Renal cortex interstitium (tissue), 11 donors: ENCODE measurements around the gene RCAN3. TPM values are rescaled to one million over a fixed set of nuclear protein-coding genes. Genes with fewer than 3 reads are reported as not detected.
"Not testable (repeated sequence)": the region's sequence is repeated elsewhere in the genome, so short reads cannot be mapped to it uniquely, and the experiment has no call there.

Experiments used
- DNase-seq, 11 donors: peaks; one replicate each; pipeline ENCODE4 v3.0.0-alpha.2; 2013; ENCODE audit warnings: low read depth in 9 of 11, low spot score in 4 of 11; ENCODE audit errors: extremely low read depth in 1 of 11
- polyA plus RNA-seq, 3 donors: library from polyadenylated mRNA; unstranded; fragments of 120-200 nt; gene quantifications; one replicate each; pipeline ENCODE4 v1.2.1, GENCODE V29; 2013; ENCODE audit not compliant: insufficient read length in 3 of 3

The RCAN3 gene
- polyA plus RNA-seq, 3 donors, result 9.5 to 12.2 (median 10.8) TPM

DNA sequence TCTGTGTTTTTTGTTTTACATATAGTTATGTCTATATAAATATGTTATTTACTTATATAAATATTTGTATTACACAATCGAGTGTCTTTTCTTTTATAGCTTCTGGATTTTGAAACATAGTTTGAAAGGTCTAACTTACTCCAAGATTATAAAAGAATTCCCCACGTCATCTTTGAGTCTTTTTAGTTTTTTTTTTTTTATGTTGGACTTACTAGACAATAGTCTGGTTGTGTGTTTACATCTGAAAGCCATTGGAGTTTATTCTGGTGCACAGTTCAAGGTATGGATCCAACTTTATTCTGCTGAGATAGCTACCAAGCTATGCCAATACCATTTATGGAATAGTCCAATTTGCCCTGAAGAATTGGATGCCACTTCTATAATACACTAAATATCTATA is 26.1 kb upstream of the RCAN3 start:
- no peak for DNase-seq

DNA sequence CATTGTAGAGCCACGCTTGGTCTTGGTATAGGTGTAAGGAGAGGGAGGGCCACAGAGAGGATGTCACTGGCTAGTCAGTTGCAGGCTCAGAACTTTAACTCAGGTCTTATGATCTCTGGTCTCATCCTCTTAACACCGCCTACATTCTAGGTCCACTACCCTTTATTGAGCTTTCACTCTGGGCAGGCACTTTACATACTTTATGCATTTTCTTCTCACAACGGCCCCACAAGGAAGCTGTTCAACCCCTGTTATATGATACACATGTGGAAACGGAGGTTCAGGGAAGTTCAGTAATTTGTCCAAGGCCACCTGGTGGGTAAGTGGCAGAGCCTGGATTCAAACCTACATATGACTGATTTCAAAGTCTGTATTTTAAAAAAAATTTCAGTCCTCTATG is 25.3 kb upstream of the RCAN3 start:
- no peak for DNase-seq

DNA sequence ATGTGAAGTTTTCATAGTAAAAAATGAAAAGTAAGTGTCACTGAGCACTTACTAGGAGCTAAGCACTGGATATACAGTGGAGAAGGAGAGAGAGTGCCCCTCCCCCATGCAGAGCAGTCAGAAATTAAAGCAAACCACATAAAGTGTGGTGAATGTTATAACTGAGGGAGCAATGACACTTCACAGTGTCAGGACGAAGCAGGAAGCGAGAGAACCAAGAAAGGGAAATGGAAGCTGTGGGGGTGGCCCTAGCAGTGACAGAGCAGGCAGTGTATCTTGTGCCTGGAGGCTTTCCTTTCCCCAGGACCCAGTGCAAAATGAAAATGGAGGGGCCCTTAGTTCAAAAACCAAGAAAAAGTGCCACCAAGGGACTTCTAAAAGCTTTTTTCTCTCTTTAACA is 21.5 kb upstream of the RCAN3 start:
- no peak for DNase-seq

DNA sequence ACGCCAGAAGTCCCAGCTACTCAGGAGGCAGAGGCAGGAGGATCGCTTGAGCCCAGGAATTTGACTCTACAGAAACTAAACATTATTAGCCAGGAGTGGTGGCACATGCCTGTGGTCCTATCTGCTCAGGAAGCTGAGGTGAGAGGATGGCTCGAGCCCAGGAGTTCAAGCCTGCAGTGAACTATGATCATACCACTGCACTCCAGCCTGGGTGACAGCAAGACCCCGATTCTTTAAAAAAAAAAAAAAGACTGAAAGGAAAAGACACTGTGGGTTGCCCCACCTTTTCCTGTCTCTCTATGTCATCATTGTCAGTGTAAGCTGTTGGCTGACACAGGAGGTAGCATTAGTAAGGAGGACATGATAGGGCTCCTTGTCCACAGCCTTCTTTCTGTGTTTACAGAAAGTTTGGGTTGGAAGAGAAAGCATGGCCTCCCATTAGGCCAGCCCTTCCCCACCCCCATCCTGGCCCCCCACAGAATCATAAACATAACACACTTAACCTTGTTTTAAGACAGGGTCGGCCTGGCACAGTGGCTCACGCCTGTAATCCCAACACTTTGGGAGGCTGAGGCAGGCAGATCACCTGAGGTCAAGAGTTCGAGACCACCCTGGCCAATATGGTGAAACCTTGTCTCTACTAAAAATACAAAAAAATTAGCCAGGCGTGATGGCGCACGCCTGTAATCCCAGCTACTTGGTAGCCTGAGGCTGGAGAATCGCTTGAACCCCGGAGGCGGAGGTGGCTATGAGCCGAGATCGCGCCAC is 20.6 kb upstream of the RCAN3 start:
- no peak for DNase-seq

DNA sequence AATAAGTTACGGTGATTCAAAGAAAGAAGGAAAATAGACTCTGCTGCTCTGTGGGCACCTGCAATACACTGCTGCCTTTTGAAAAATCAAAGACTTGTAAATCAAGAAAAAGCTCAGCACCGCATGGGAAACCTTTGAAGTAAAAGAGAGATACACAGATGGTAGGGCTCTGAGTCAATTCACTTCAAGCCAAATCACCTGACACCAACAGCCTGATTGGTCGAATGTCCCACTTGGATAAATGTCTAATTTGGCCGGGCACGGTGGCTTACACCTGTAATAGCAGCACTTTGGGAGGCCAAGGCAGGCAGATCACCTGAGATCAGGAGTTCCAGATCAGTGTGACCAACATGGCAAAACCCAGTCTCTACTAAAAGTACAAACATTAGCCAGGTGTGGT is 19.2 kb upstream of the RCAN3 start:
- DNase-seq, result no peak

DNA sequence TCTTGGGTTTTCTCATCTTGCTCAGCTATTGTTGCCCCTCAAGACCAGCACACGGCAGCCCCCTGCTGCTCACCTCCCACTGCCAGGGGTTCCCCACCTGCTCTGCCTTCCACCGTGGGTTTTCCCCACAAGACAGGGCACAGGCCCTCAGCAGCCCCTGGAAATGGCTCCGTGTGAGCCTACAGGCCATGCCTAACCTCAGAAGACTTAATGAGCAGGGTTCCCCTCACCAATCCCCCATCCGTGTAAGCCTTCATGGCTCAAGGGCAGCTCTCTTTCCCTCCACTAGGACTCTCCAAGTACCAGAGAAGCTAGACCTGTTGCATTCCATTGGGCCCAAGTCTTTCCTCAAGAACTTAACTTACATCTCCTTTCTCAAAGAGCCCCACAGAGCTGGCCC is 18.4 kb upstream of the RCAN3 start:
- DNase-seq, result no peak

DNA sequence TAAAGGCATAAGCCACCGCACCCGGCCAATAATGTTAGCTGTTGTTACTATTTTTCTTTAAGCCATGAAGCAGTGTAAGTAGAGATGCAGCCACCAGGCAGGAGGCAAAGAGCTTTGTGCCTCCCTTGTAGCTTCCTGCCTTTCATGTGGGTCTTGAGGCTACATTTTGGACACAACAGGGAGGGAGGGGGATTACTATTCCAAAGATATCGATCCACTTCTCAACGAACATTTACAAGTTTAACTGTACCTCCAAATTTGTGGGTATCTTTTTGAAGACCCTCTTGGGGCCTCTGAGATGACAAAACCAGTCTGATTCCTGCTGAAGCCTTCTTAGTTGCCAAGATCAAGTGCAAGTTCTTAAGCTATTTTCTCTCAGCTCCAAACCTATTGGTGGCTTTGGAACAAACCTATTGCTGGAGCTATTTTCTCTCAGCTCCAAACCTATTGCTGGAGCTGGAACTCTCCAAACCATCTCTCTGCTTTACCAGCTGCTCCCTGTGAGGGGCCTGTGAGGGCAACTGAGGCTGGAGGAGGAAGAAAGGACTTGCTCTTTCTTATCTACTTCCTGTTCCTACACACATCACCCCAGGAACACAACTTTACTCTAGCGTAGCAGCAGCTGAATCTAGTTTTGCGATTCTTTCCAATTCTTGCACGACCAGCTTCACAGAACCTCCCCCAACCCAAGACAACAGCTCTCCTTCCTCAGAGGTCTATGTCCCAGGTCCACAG is 16.1 kb upstream of the RCAN3 start:
- DNase-seq, result no peak

DNA sequence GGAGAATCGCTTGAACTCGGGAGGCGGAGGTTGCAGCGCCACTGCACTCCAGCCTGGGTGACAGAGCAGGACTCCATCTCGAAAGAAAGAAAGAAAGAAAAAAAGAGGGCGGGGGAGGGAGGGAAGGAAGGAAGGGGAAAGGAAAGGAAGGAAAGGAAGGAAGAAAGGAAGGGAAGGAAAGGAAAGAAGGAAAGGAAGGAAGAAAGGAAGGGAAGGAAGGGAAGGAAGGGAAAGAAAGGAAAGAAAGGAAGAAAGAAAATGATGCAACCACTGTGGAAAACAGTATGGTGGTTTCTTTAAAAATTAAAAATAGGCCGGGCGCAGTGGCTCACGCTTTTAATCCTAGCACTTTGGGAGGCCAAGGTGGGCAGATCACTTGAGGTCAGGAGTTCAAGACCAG is 15.2 kb upstream of the RCAN3 start:
- DNase-seq, result no peak

DNA sequence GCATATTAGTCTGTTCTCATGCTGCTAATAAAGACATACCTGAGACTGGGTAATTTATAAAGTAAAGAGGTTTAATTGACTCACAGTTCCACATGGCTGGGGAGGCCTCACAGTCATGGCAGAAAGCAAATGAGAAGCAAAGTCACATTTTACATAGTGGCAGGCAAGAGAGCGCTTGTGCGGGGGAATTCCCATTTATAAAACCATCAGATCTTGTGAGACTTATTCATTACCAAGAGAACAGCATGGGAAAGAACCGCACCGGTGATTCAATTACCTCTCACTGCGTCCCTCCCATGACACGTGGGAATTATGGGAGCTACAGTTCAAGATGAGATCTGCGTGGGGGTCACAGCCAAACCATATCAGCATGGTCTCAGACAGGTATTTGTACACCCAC is 14.5 kb upstream of the RCAN3 start:
- DNase-seq, result not testable (repeated sequence)

DNA sequence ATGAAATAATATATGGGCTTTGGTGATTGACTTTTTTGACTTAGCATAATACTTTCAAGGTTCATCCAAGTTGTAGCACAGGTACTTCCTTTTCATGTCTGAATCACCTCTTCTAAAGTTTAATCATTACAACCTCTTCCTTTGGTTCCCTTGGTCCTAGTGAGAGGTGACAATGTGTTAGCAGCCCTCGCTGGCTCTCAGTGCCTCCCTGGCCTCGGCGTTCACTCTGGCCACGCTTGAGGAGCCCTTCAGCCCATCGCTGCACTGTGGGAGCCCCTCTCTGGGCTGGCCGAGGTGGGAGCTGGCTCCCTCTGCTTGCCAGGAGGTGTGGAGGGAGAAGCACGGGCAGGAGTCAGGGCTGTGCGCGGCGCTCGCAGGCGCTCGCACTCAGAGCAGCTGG is 13.0 kb upstream of the RCAN3 start:
- DNase-seq, result no peak

DNA sequence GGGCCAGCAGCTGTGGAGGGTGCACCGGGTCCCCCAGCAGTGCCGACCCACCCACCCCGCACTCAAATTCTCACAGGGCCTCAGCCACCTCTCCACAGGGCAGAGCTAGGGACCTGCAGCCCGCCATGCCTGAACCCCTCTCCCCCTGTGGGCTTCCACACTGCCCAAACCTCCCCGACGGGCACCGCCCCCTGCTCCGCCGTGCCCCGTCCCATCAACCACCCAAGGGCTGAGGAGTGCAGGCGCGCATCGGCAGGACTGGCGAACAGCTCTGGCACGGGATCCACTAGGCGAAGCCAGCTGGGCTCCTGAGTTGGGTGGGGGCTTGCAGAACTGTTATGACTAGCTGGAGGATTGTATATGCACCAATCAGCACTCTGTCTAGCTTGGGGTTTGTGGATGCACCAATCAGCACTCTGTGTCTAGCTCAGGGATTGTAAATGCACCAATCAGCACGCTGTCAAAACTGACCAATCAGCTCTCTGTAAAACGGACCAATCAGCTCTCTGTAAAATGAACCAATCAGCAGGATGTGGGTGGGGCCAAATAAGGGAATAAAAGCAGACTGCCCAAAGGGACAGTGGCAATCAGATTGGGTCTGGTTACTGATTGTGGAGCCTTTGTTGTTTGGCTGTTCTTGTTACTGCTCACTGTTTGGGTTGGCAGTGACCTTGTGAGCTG is 12.4 kb upstream of the RCAN3 start:
- no peak for DNase-seq

DNA sequence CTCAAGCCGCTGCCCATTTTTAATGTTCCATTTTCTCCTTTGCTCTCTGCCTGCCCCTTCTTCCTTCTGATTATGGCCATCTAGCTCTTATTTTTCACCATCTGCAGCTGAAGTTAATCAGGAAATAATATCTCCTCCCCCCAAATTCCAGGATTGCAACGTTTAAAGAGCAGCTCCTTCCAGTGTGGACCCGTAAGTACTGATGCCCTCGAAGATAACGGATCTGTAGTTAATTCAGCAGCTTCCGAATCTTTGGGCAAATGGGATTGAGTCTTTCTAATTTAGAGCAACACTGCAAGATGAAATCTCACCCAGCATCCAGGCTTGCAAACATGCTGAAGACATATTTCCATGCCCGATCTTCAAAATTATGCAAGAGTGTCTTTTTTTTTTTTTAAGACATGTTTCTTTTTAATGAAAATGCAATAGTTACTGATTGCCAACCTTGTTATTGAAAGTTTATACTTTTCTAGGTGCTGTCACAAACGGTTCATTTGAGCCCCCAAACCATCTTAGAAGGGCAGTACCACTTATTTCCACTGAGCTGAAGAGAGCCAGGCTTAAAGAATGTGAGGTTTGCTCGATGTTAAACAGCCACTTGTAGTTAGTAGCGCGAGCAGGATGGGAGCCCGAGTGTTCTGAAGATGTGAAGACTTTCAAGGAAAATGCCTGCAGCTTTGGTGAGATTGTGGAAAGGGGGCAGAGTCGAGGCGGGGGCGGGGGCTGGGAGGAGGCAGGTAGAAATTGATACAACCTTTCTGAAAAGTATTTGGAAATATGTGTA is 10.9 kb upstream of the RCAN3 start:
- no peak for DNase-seq

DNA sequence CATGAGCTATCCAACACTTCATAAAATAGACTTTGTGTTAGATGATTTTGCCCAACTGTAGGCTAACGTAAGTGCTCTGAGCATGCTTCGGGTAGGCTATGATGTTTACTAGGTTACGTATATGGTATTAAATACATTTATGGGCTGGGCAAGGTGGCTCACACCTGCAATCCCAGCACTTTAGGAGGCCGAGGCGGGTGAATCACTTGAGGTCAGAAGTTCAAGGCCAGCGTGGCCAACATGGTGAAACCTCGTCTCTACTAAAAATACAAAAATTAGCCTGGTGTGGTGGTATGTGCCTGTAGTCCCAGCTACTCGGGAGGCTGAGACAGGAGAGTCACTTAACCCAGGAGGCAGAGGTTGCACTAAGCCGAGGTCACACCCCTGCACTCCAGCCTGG is 9.7 kb upstream of the RCAN3 start:
- DNase-seq, result not testable (repeated sequence)

DNA sequence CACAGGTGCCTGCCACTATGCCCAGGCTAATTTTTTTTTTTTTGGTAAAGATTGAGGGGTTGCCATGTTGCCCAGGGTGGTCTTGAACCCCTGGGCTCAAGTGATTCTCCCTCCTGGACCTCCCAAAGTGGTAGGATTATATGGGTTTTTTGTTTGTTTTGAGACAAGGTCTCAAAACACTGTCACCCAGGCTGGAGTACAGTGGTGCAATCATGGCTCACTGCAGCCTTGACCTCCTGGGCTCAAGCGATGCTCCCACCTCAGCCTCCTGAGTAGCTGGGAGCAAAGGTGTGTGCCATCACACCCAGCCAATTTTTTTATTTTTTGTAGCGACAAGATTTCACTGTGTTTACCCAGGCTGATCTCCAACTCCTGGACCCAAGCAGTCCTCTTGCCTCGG is 8.9 kb upstream of the RCAN3 start:
- DNase-seq, result no peak

DNA sequence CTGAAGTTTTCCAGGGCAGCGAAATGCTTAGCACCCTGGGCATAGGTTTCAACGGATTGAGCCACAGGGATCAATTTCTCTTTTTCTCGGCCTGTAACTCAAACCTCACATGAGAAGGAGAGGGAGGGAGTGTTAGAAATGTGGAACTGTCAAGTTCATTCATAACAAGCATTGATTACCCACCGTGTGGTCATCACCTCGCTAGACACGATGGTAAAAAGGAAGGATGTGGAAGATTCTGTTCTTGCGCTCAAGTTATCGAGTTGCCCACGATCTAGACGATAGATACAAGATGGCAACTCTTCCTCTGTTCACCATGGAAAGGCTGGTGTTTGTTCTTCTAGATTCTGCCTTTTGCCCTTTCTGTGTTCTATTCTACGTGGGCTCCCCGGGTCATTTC is 4.0 kb upstream of the RCAN3 start:
- no peak for DNase-seq

DNA sequence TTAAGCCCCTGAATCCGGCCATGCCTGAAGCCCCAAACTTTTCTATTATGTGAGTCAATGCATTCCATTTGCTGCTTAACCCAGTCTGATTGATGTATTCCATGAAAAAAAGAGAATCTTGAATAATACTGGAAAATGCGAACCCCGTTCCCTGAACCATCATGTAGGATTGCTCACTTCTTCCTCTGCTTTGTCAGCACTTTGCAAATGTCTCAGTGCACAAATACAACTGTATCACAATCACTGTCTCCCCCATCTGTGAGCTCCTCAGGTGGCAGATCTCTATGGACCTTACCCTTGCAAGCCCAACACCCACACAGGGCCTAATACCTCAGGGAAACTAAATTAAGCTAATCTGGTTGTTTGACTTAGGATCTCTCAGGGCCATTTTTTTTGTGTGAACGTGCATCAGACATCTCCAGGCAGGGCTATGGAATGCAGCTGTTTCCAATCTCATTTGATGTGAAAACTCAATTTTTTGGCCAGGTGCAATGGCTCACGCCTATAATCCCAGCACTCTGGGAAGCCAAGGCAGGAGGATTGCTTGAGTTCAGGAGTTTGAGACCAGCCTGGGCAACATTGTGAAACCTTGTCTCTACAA is 2.1 kb upstream of the RCAN3 start:
- DNase-seq, result no peak

DNA sequence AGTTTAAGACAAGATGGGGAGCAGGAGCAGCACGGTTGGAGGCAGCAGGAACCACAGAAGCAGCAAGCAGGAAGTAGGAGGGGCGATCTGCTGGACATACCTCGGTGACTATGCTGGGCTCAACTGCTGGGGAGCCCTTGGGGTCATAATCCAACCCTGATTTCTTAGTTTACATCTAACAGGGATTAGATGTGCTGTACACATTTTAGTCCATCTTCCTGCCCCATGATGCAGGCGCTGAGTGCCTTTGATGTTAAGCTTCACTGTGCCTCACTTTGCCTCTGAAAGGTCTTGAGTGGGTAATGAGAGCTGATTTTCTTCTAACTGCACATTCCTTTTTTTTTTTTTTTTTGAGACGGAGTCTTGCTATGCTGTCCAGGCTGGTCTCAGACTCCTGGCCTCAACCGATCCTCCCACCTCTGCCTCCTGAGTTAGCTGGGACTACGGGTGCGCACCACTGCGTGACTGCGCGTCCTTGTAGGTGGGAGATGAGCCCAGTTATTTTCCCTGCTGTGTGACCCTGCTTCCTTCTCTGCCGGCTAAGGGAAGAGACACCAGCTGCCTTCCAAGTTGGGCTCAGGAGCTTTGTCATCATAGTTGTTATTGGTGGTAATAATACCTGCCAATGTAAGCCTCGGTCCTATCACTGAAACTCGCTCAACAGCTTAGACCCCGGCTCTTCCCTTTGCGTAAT is 1.1 kb upstream of the RCAN3 start:
- DNase-seq, result no peak

DNA sequence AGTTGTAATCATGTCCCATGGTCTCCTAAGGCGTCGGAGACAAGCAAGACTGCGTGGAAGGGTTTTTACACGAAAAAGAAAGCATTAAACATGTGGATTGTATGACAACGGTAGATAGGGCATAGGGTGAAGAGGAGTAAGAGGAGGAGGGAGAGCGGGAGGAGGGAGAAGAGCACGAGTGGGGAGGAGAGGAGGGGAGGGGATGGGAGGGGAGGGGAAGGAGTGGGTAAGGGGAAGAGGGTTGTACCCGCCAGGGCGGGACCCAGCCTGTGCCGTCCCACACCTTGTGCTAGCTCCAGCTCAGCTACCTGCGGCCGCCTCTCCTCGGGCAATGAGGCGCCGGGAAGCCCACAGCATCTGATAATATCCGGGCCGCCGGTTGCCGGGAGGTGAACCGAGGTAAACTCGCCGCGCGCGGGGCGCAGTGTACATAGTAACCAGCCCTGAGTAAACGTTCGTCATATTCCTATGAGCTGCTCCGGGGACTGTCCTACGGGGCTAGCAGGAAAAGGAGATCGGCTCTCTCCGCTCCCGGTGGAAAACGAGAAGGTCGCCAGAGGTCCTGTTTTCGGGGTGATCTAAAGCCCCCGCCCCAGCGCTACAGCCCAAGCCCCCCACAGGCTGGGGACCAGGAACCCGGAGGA is 449 bp upstream of the RCAN3 start:
- DNase-seq, result peak; percentile 23 to 57 (median 44)
